ENCODE data around the gene PRPSAP1. TPM values are rescaled to one million over a fixed set of nuclear protein-coding genes. Genes with fewer than 3 reads are reported as not detected.

The PRPSAP1 gene
- total RNA-seq, 1 experiment from 2014 or later = 47.8 TPM

DNA sequence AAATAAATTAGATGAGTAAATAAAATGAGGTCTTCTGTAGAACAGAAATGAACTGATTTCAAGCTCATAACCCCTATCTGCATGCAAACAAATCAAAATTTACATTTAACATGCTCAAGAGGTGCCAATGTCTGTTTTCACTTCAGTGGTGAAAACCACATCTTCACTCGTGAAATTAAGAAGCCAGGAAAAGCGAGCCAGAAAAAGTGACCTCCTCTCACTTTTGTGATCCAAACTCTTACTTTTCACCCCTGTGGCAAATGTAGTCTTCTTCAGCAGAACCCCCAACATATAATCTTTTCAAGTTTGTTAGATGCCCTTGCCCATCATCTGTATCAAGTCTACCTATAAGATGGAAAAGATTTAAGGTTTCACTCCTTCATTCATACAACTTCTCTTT, 36.2 kb downstream of the PRPSAP1 start:
- H2AFZ ChIP-seq (ENCODE audit: low read length) = no peak overlapping the region
- intact Hi-C loops (cut with micrococcal nuclease) = no loop called here
- H3F3A ChIP-seq (ENCODE audit: low read length, unreplicated experiment) = no peaks in the 10 kb centered on the region
- H4K20me1 ChIP-seq (ENCODE audit: low read length) = no peaks in the 10 kb centered on the region
- no peak overlapping the region for H3K9ac ChIP-seq (ENCODE audit: low read length)
- peaks cover 35% of the 10 kb centered on the region; the same call in 1 of the 2 replicates for H3K36me3 ChIP-seq (ENCODE audit: low read depth, low read length)
- H3K79me2 ChIP-seq (ENCODE audit: low read length) = no peaks in the 10 kb centered on the region
- H3K4me1 ChIP-seq (ENCODE audit: insufficient read depth, low read length) = no peaks in the 10 kb centered on the region
- no peak overlapping the region for H3K27ac ChIP-seq (ENCODE audit: low read length)
- no peak for ATAC-seq
- no peaks in the 10 kb centered on the region for H3K9me3 ChIP-seq (ENCODE audit: low read length)
- H3K4me3 ChIP-seq (ENCODE audit: low read length) = no peak overlapping the region
- TF ChIP-seq EZH2phosphoT487 (IDR thresholded peaks at IDR 0.05; ENCODE audit: borderline replicate concordance, low read length) = no peak
- no peak for TF ChIP-seq EZH2 (IDR thresholded peaks at IDR 0.05; ENCODE audit: low read length, unreplicated experiment)
- TF ChIP-seq, protein P1, sequence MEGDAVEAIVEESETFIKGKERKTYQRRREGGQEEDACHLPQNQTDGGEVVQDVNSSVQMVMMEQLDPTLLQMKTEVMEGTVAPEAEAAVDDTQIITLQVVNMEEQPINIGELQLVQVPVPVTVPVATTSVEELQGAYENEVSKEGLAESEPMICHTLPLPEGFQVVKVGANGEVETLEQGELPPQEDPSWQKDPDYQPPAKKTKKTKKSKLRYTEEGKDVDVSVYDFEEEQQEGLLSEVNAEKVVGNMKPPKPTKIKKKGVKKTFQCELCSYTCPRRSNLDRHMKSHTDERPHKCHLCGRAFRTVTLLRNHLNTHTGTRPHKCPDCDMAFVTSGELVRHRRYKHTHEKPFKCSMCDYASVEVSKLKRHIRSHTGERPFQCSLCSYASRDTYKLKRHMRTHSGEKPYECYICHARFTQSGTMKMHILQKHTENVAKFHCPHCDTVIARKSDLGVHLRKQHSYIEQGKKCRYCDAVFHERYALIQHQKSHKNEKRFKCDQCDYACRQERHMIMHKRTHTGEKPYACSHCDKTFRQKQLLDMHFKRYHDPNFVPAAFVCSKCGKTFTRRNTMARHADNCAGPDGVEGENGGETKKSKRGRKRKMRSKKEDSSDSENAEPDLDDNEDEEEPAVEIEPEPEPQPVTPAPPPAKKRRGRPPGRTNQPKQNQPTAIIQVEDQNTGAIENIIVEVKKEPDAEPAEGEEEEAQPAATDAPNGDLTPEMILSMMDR (conservative IDR thresholded peaks at IDR 0.05; ENCODE audit: low read depth, low read length) = no peak
- no peak overlapping the region for H3K4me2 ChIP-seq (ENCODE audit: low read length)
- ChIA-PET POLR2A (ENCODE audit: unreplicated experiment) (no interaction called here), CTCF (no interaction called here)
- no peaks in the 10 kb centered on the region for H3K27me3 ChIP-seq (ENCODE audit: low read length)
- H3K9me2 ChIP-seq (replicated peaks; ENCODE audit: low read length) = no peaks in the 10 kb centered on the region
- no TSS peak for BruUV-seq (replicated peaks)
- DNase-seq = no peak

GRCh38 chr17:76314392-76315227, 39.1 kb downstream of the PRPSAP1 start:
- no peaks in the 10 kb centered on the region for H3F3A ChIP-seq (ENCODE audit: low read length, unreplicated experiment)
- no peak overlapping the region for H3K4me3 ChIP-seq (ENCODE audit: low read length)
- H2AFZ ChIP-seq (ENCODE audit: low read length) = no peak overlapping the region
- DNase-seq (no peak), ATAC-seq (no peak)
- peaks cover 46% of the 10 kb centered on the region for H3K36me3 ChIP-seq (ENCODE audit: low read depth, low read length)
- ChIA-PET POLR2A (ENCODE audit: unreplicated experiment) (no interaction called here), CTCF (no interaction called here)
- no peaks in the 10 kb centered on the region for H3K4me1 ChIP-seq (ENCODE audit: insufficient read depth, low read length)
- H3K9ac ChIP-seq (ENCODE audit: low read length) = no peak overlapping the region
- intact Hi-C loops (cut with micrococcal nuclease) = no loop called here
- H3K27me3 ChIP-seq (ENCODE audit: low read length) = no peaks in the 10 kb centered on the region
- no peaks in the 10 kb centered on the region for H3K79me2 ChIP-seq (ENCODE audit: low read length)
- H4K20me1 ChIP-seq (ENCODE audit: low read length) = no peaks in the 10 kb centered on the region
- no peak overlapping the region for H3K4me2 ChIP-seq (ENCODE audit: low read length)
- H3K27ac ChIP-seq (ENCODE audit: low read length) = no peak overlapping the region
- H3K9me3 ChIP-seq (ENCODE audit: low read length) = no peaks in the 10 kb centered on the region
- BruUV-seq (replicated peaks) = no TSS peak
- TF ChIP-seq, protein P1 (conservative IDR thresholded peaks at IDR 0.05; ENCODE audit: low read depth, low read length) = no peak
- TF ChIP-seq EZH2 (IDR thresholded peaks at IDR 0.05; ENCODE audit: low read length, unreplicated experiment) (no peak), EZH2phosphoT487 (IDR thresholded peaks at IDR 0.05; ENCODE audit: borderline replicate concordance, low read length) (no peak)
- H3K9me2 ChIP-seq (replicated peaks; ENCODE audit: low read length) = no peaks in the 10 kb centered on the region

DNA sequence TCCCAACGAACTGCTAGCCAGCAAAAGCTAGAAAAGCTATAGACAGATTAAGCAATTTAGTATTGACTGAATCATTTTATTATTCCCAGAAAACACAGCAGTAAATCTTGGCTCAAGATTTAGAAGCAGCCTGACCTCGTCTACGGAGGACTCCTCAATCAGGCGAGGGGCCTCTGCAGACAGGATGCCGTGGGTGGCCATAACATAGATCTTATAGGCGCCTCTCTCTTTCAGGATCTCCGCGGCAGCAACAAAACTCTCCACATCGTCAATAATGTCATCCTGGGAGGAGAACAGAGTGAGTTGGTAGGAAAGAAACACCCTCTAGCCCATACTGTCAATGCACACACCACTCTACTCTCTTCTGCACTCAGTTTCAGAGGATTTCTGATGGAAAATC, 41.0 kb downstream of the PRPSAP1 start:
- Histone ChIP-seq H3F3A (ENCODE audit: low read length, unreplicated experiment) (no peaks in the 10 kb centered on the region), H3K9ac (ENCODE audit: low read length) (no peak overlapping the region), H2AFZ (ENCODE audit: low read length) (no peak overlapping the region), H3K79me2 (ENCODE audit: low read length) (no peaks in the 10 kb centered on the region), H3K27me3 (ENCODE audit: low read length) (no peaks in the 10 kb centered on the region), H3K27ac (ENCODE audit: low read length) (no peak overlapping the region), H3K4me2 (ENCODE audit: low read length) (no peak overlapping the region), H3K4me3 (ENCODE audit: low read length) (no peak overlapping the region), H4K20me1 (ENCODE audit: low read length) (no peaks in the 10 kb centered on the region), H3K36me3 (ENCODE audit: low read depth, low read length) (peaks cover 47% of the 10 kb centered on the region), H3K4me1 (ENCODE audit: insufficient read depth, low read length) (no peaks in the 10 kb centered on the region), H3K9me2 (replicated peaks; ENCODE audit: low read length) (no peaks in the 10 kb centered on the region), H3K9me3 (ENCODE audit: low read length) (no peaks in the 10 kb centered on the region)
- TF ChIP-seq, protein P1 (conservative IDR thresholded peaks at IDR 0.05; ENCODE audit: low read depth, low read length) = no peak
- TF ChIP-seq EZH2 (IDR thresholded peaks at IDR 0.05; ENCODE audit: low read length, unreplicated experiment) (no peak), EZH2phosphoT487 (IDR thresholded peaks at IDR 0.05; ENCODE audit: borderline replicate concordance, low read length) (no peak)
- CTCF ChIA-PET = no interaction called here
- intact Hi-C loops (cut with micrococcal nuclease) = no loop called here
- POLR2A ChIA-PET (ENCODE audit: unreplicated experiment) = no interaction called here
- ATAC-seq (no peak), DNase-seq (no peak)
- BruUV-seq (replicated peaks) = no TSS peak

All from PC-3 (cell line).